OCI-LY7 (cell line): ENCODE measurements around the gene SLC9C1. TPM values are rescaled to one million over a fixed set of nuclear protein-coding genes. Genes with fewer than 3 reads are reported as not detected.

Experiments used
- BruUV-seq: library from RNA; stranded (reverse); fragments of 400-500 nt; replicated peaks from 2 replicates; lab custom pipeline; 2021; lab: Mats Ljungman, UMichigan
- CTCF ChIA-PET: fragments of 300-600 bp; sonication (Branson Sonifier 250); formaldehyde crosslinking; loops from one replicate; lab custom pipeline; 2022; ENCODE audit warnings: antibody characterized with exemption; ENCODE audit not compliant: unreplicated experiment; lab: Charles Lee
- POLR2A ChIA-PET: fragments of 300-600 bp; sonication (Branson Sonifier 250); formaldehyde crosslinking; loops from one replicate; lab custom pipeline; 2022; ENCODE audit warnings: antibody characterized with exemption; lab: Charles Lee
- DNase-seq: peaks from one replicate; pipeline ENCODE4 v3.0.0-alpha.2; 2015; ENCODE audit warnings: low spot score
- H2AFZ ChIP-seq: fragments of 200-600 bp; sonication (generic), shearing (Covaris generic); 2 replicates; pipeline ENCODE4 v1.6.1; 2014; ENCODE audit warnings: mild to moderate bottlenecking, antibody characterized with exemption, low read length, moderate library complexity
- H3K27ac ChIP-seq: fragments of 200-600 bp; sonication (generic); 2 replicates; pipeline ENCODE4 v1.5.1; 2014; ENCODE audit warnings: mixed run types, low read depth, mild to moderate bottlenecking, moderate library complexity, low read length, inconsistent platforms; ENCODE audit not compliant: poor library complexity, severe bottlenecking
- H3K36me3 ChIP-seq: fragments of 200-600 bp; sonication (generic); 2 replicates; pipeline ENCODE4 v1.6.1; 2014; ENCODE audit warnings: mild to moderate bottlenecking, antibody characterized with exemption, low read length, moderate library complexity, mixed read lengths; ENCODE audit not compliant: insufficient read depth
- H3K4me1 ChIP-seq: fragments of 200-600 bp; sonication (generic); 2 replicates; pipeline ENCODE4 v1.5.1; 2014; ENCODE audit warnings: mild to moderate bottlenecking, low read length; ENCODE audit not compliant: insufficient read depth, poor library complexity, severe bottlenecking
- H3K4me2 ChIP-seq: fragments of 200-600 bp; sonication (generic); 2 replicates; pipeline ENCODE4 v1.6.1; 2014; ENCODE audit warnings: mild to moderate bottlenecking, low read length
- H3K4me3 ChIP-seq: fragments of 200-600 bp; sonication (generic); 2 replicates; pipeline ENCODE4 v1.5.1; 2014; ENCODE audit warnings: mild to moderate bottlenecking, low read depth, low read length; ENCODE audit not compliant: poor library complexity, severe bottlenecking
- H3K79me2 ChIP-seq: fragments of 200-600 bp; sonication (generic); 2 replicates; pipeline ENCODE4 v1.6.1; 2016; ENCODE audit warnings: low read depth, mild to moderate bottlenecking, low read length, moderate library complexity, mixed read lengths; ENCODE audit not compliant: insufficient read depth
- H3K9me2 ChIP-seq: fragments of 200-600 bp; sonication (generic); 2 replicates; pipeline ENCODE4 v1.6.1; 2016; ENCODE audit warnings: mild to moderate bottlenecking, low read length, mixed read lengths; ENCODE audit not compliant: insufficient read depth
- H3K9me3 ChIP-seq: fragments of 200-600 bp; sonication (generic); 2 replicates; pipeline ENCODE4 v1.6.1; 2014; ENCODE audit warnings: mild to moderate bottlenecking, mixed run types, low read length, mixed read lengths
- H4K20me1 ChIP-seq: fragments of 200-600 bp; sonication (generic); 2 replicates; pipeline ENCODE4 v1.6.1; 2014; ENCODE audit warnings: mild to moderate bottlenecking, antibody characterized with exemption, low read length, moderate library complexity, mixed read lengths; ENCODE audit not compliant: insufficient read depth
- EZH2phosphoT487 ChIP-seq: fragments of 200-600 bp; sonication (generic); IDR thresholded peaks from 2 replicates; pipeline ENCODE4 v1.6.1; 2018; ENCODE audit warnings: low read depth, borderline replicate concordance, mild to moderate bottlenecking, mixed run types, antibody characterized with exemption, low read length, moderate library complexity, mixed read lengths
- intact Hi-C: fragments of 100-400 bp; cut with micrococcal nuclease; formaldehyde crosslinking; loops from one replicate; pipeline ENCODE4 v1.10.0; 2022; ENCODE audit not compliant: unreplicated experiment
- total RNA-seq, 2 experiments: library from RNA; depleted of rRNA in 1 of 2; stranded (reverse); fragments of >200 nt in 1 of 2; shearing (Covaris generic) in 1 of 2; gene quantifications; 2 replicates each; pipeline ENCODE4 v1.2.3, GENCODE V29; 2014 to 2022
- TF ChIP-seq, protein P1 (sequence below): fragments of 200-600 bp; sonication (generic); conservative IDR thresholded peaks from 2 replicates; pipeline ENCODE4 v1.5.1; 2014; ENCODE audit warnings: mild to moderate bottlenecking, antibody characterized with exemption, low read length, moderate library complexity, mixed read lengths

The SLC9C1 gene
- total RNA-seq, 2 experiments from 2014 or later: not detected

DNA sequence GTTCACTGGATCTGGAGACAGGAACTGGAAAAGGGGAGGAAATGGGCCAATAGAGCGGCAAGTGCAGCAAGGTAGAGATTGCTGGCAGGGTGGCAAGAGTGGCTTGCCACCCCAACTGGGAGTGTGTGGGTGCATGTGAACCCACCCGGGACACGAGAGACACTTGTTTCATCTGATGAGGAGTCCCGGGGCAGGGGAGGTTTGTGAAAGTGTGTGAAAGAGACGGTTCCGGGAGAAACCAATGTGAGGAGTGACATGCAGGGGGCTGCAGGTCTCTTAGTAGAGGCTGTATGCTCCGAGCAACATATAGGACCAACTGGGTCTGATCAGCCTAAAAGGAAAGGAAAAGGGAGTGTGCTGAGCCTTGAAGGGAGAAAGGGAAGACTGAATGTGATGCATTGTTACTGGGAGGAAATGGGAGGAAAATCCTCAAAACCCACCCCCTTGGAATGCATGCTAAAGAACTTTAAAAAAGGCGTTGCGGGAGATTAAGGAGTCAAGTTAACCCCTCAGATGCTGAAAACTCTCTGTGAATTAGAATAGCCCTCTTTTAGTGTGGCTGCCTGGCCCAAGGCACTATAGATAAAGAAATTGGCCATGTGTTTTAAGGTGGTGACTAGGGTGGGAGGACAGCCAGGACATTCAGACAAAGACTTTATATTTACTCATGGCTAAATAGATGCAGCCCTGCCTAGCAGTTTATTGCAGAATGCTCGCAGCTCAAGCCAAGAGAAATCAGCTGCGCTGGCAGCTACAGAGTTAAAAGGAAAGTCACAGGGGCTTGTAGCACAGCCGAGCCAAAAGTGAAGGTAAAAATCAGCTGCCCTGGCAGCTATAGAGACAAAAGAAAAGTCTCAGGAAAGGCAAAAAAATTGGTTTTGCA, 9.1 kb upstream of the SLC9C1 start:
- H3K4me2 ChIP-seq: peak overlapping the region; percentile 73
- TF ChIP-seq EZH2phosphoT487: no peak
- TF ChIP-seq, protein P1, sequence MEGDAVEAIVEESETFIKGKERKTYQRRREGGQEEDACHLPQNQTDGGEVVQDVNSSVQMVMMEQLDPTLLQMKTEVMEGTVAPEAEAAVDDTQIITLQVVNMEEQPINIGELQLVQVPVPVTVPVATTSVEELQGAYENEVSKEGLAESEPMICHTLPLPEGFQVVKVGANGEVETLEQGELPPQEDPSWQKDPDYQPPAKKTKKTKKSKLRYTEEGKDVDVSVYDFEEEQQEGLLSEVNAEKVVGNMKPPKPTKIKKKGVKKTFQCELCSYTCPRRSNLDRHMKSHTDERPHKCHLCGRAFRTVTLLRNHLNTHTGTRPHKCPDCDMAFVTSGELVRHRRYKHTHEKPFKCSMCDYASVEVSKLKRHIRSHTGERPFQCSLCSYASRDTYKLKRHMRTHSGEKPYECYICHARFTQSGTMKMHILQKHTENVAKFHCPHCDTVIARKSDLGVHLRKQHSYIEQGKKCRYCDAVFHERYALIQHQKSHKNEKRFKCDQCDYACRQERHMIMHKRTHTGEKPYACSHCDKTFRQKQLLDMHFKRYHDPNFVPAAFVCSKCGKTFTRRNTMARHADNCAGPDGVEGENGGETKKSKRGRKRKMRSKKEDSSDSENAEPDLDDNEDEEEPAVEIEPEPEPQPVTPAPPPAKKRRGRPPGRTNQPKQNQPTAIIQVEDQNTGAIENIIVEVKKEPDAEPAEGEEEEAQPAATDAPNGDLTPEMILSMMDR: no peak
- peak overlapping the region; percentile 51 for H3K4me3 ChIP-seq
- H3K27ac ChIP-seq: peak overlapping the region; percentile 2
- H2AFZ ChIP-seq: peak overlapping the region; percentile 97
- H3K9me3 ChIP-seq: peaks cover 18% of the 10 kb centered on the region; the same call in 1 of the 2 replicates
- no peaks in the 10 kb centered on the region for H3K79me2 ChIP-seq
- H3K36me3 ChIP-seq: peaks cover 9% of the 10 kb centered on the region
- peak; percentile 33 for DNase-seq
- BruUV-seq: no TSS peak
- no peaks in the 10 kb centered on the region for H3K9me2 ChIP-seq
- ChIA-PET POLR2A (interaction anchor here (0.6 to 3.2 kb wide), 11 partner anchors 9 to 318 kb away, joined by 3 to 16 read pairs (median 3); partner anchors contain the start of gene SLC9C1), CTCF (no interaction called here)
- H3K4me1 ChIP-seq: peaks cover 31% of the 10 kb centered on the region
- intact Hi-C loops: no loop called here
- no peaks in the 10 kb centered on the region for H4K20me1 ChIP-seq

DNA sequence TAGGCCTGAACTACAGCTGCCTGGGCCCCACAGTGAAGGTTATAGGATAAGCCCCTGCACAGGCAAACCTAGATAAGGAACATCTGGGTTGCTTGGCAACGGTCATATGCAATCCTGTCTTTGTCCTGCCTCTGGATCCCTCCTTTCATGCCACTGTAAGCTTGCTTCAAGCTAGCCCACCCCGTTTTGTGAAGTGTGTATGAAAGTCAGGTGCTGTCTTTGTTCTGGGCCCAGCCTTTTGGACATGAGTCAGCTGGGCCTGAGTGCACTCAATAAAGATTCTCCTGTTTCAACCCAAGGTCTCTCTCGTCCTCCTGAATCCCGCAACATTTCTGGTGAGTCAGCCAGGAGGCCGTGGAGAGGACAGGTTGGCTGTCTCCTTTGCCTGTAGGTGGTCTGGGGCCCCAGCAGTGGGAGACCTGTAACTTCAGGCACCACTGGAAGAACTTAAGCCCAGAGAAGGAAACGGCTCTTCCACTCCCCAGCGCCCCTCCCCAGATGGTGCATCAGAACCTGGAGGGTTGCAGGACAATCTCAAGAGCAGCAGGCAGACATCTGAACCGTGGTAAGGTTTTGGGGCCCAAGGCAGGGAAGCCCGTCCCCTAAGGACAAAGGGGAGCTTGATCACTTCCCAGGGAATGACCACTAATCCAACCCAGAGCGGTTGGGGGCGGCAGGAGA, 8.3 kb upstream of the SLC9C1 start:
- DNase-seq: no peak
- H3K9me3 ChIP-seq: peaks cover 18% of the 10 kb centered on the region; the same call in 1 of the 2 replicates
- no TSS peak for BruUV-seq
- intact Hi-C loops: no loop called here
- TF ChIP-seq, protein P1: no peak
- no peak for TF ChIP-seq EZH2phosphoT487
- POLR2A ChIA-PET: interaction anchor here (0.6 kb wide), 1 partner anchor 317 kb away, joined by 3 read pairs; no protein-coding TSS in a partner anchor
- H3K27ac ChIP-seq: no peak overlapping the region
- no peak overlapping the region; the same call in 1 of the 2 replicates for H3K4me2 ChIP-seq
- H3K79me2 ChIP-seq: no peaks in the 10 kb centered on the region
- peaks cover 39% of the 10 kb centered on the region for H3K4me1 ChIP-seq
- H3K4me3 ChIP-seq: no peak overlapping the region
- peaks cover 9% of the 10 kb centered on the region for H3K36me3 ChIP-seq
- H3K9me2 ChIP-seq: no peaks in the 10 kb centered on the region
- CTCF ChIA-PET: no interaction called here
- no peaks in the 10 kb centered on the region for H4K20me1 ChIP-seq
- peak overlapping the region; percentile 97; the same call in 1 of the 2 replicates for H2AFZ ChIP-seq
